DOHH2 (cell line): ENCODE results near the gene COL5A1.

Experiments used
- H3F3A ChIP-seq: fragments of 200-600 bp; sonication (generic), shearing (Covaris generic); 2 replicates; pipeline ENCODE4 v1.6.0; 2016; ENCODE audit warnings: antibody characterized with exemption, mild to moderate bottlenecking; ENCODE audit not compliant: control insufficient read depth, insufficient read depth
- H3K27ac ChIP-seq: fragments of 200-600 bp; sonication (generic); 2 replicates; pipeline ENCODE4 v1.5.1; 2014; ENCODE audit warnings: low read depth, mild to moderate bottlenecking, low read length, moderate library complexity
- H3K27me3 ChIP-seq: fragments of 200-600 bp; sonication (generic); 2 replicates; pipeline ENCODE4 v1.6.1; 2014; ENCODE audit warnings: mild to moderate bottlenecking, low read length, mixed read lengths; ENCODE audit not compliant: control insufficient read depth
- H3K36me3 ChIP-seq: fragments of 200-600 bp; sonication (generic); 2 replicates; pipeline ENCODE4 v1.6.1; 2014; ENCODE audit warnings: mild to moderate bottlenecking, low read length, moderate library complexity, mixed read lengths; ENCODE audit not compliant: control insufficient read depth
- H3K4me1 ChIP-seq: fragments of 200-600 bp; sonication (generic); 2 replicates; pipeline ENCODE4 v1.6.1; 2014; ENCODE audit warnings: mild to moderate bottlenecking, low read length, mixed read lengths; ENCODE audit not compliant: control insufficient read depth
- H3K4me2 ChIP-seq: fragments of 200-600 bp; sonication (generic); 2 replicates; pipeline ENCODE4 v1.6.0; 2014; ENCODE audit warnings: mild to moderate bottlenecking, low read length, moderate library complexity
- H3K4me3 ChIP-seq: fragments of 200-600 bp; sonication (generic); 2 replicates; pipeline ENCODE4 v1.5.1; 2014; ENCODE audit warnings: mild to moderate bottlenecking, low read length, mixed read lengths
- H3K79me2 ChIP-seq: fragments of 200-600 bp; sonication (generic); 2 replicates; pipeline ENCODE4 v1.6.1; 2014; ENCODE audit warnings: mild to moderate bottlenecking, low read length, mixed read lengths; ENCODE audit not compliant: control insufficient read depth
- H3K9me2 ChIP-seq: fragments of 200-600 bp; sonication (generic); replicated peaks from 2 replicates; pipeline ENCODE4 v1.6.1; 2014; ENCODE audit warnings: mild to moderate bottlenecking, low read length, mixed read lengths; ENCODE audit not compliant: control insufficient read depth
- H3K9me3 ChIP-seq: fragments of 200-600 bp; sonication (generic); 2 replicates; pipeline ENCODE4 v1.6.1; 2014; ENCODE audit warnings: antibody characterized with exemption, low read length, mixed read lengths; ENCODE audit not compliant: control insufficient read depth, insufficient read depth
- H4K20me1 ChIP-seq: fragments of 200-600 bp; sonication (generic); 2 replicates; pipeline ENCODE4 v1.6.0; 2014; ENCODE audit warnings: low read depth, mild to moderate bottlenecking, antibody characterized with exemption, low read length, moderate library complexity; ENCODE audit not compliant: control insufficient read depth, insufficient read depth
- CTCF ChIP-seq: fragments of 200-600 bp; sonication (generic); IDR thresholded peaks from one replicate; pipeline ENCODE4 v1.5.1; 2014; ENCODE audit warnings: antibody characterized with exemption, mild to moderate bottlenecking, low read depth, low read length; ENCODE audit not compliant: poor library complexity, severe bottlenecking
- EZH2phosphoT487 ChIP-seq: fragments of 200-600 bp; sonication (generic); IDR thresholded peaks from 2 replicates; pipeline ENCODE4 v1.6.1; 2017; ENCODE audit warnings: borderline replicate concordance, mild to moderate bottlenecking, antibody characterized with exemption, low read length, moderate library complexity, mixed read lengths

Gene COL5A1

GRCh38 chr9:134858051-134858841 is 216.6 kb downstream of the COL5A1 start:
- Histone ChIP-seq H3K4me3 (no peak overlapping the region), H3K4me2 (no peak overlapping the region), H3K27me3 (no peaks in the 10 kb centered on the region; the same call in 1 of the 2 replicates), H3K9me2 (no peaks in the 10 kb centered on the region), H3K36me3 (no peaks in the 10 kb centered on the region), H3K4me1 (0 out of 2 replicates have a peak, but pooled peaks cover 3% of the 10 kb centered on the region), H3K9me3 (no peaks in the 10 kb centered on the region), H3F3A (no peaks in the 10 kb centered on the region), H3K79me2 (no peaks in the 10 kb centered on the region), H4K20me1 (no peaks in the 10 kb centered on the region), H3K27ac (no peak overlapping the region)
- TF ChIP-seq CTCF (no peak), EZH2phosphoT487 (no peak)

- Histone ChIP-seq H4K20me1 (no peaks in the 10 kb centered on the region), H3K79me2 (no peaks in the 10 kb centered on the region), H3K9me2 (no peaks in the 10 kb centered on the region), H3K36me3 (no peaks in the 10 kb centered on the region), H3K9me3 (no peaks in the 10 kb centered on the region), H3K4me3 (no peak overlapping the region), H3K4me1 (0 out of 2 replicates have a peak, but pooled peaks cover 3% of the 10 kb centered on the region), H3K4me2 (no peak overlapping the region), H3F3A (no peaks in the 10 kb centered on the region), H3K27me3 (no peaks in the 10 kb centered on the region), H3K27ac (no peak overlapping the region)
- TF ChIP-seq EZH2phosphoT487, result no peak
- TF ChIP-seq CTCF, result no peak
Observed at GRCh38 chr9:134860510-134860909, 218.9 kb downstream of the COL5A1 start.

DNA sequence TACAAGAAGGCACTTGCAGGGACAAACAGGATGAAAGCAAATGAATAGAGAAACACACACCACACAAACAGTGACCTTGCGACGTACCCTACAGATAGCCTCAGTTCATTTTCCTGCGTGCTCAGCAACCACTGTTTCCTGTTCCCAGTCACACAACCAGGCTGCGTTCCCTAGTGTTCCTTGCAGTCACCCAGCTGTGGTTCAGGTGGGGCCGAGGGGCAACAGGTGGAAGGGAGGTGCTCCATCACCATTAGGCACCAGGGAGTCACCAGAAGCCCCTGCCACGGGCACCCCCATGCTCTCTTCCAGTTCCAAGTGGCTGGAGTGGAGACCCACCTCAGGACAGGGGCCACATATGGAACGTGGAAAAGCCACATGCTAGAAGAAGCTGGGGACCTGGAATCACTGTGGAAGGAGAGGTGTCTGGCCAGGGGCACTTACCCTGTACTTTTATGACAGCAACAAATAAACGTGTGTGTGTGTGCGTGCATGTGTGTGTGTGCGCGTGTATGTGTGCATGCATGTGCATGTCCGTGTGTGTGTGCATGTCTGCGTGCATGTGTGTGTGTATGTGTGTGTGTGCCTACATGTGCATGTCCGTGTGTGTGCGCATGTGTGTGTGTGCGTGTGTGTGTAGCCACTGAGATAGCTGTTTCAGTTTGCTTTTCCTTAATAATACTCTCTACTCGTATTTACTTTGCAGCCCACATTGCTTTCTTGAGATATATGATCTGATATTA is 220.2 kb downstream of the COL5A1 start:
- no peaks in the 10 kb centered on the region for H3K79me2 ChIP-seq
- H3K36me3 ChIP-seq, result no peaks in the 10 kb centered on the region
- no peaks in the 10 kb centered on the region for H3F3A ChIP-seq
- no peaks in the 10 kb centered on the region for H3K9me3 ChIP-seq
- no peak overlapping the region for H3K4me2 ChIP-seq
- H3K9me2 ChIP-seq, result no peaks in the 10 kb centered on the region
- H3K4me1 ChIP-seq, result 0 out of 2 replicates have a peak, but pooled peaks cover 3% of the 10 kb centered on the region
- H4K20me1 ChIP-seq, result no peaks in the 10 kb centered on the region
- no peak overlapping the region for H3K27ac ChIP-seq
- H3K4me3 ChIP-seq, result no peak overlapping the region
- TF ChIP-seq CTCF (no peak), EZH2phosphoT487 (no peak)
- H3K27me3 ChIP-seq, result no peaks in the 10 kb centered on the region
